KMS-11 (cell line): ENCODE measurements around the gene STARD5.

Source experiments
- H2AFZ ChIP-seq: fragments of 200-600 bp; sonication (generic); 2 replicates; pipeline ENCODE4 v1.6.1; 2016; ENCODE audit warnings: antibody characterized with exemption, mixed run types, low read depth
- H3K27ac ChIP-seq: fragments of 200-600 bp; sonication (generic); 2 replicates; pipeline ENCODE4 v1.6.1; 2016; ENCODE audit warnings: mild to moderate bottlenecking, mixed run types
- H3K27me3 ChIP-seq: fragments of 200-600 bp; sonication (generic); 2 replicates; pipeline ENCODE4 v1.6.1; 2017; ENCODE audit warnings: mild to moderate bottlenecking, low read depth, mixed run types, moderate library complexity; ENCODE audit not compliant: insufficient read depth
- H3K36me3 ChIP-seq: fragments of 200-600 bp; sonication (generic); 2 replicates; pipeline ENCODE4 v1.6.1; 2017; ENCODE audit warnings: mild to moderate bottlenecking, mixed run types; ENCODE audit not compliant: insufficient read depth
- H3K4me1 ChIP-seq: fragments of 200-600 bp; sonication (generic); 2 replicates; pipeline ENCODE4 v1.6.1; 2016; ENCODE audit warnings: mild to moderate bottlenecking, low read depth, mixed run types; ENCODE audit not compliant: poor library complexity, severe bottlenecking
- H3K4me2 ChIP-seq: fragments of 200-600 bp; sonication (generic); 2 replicates; pipeline ENCODE4 v1.7.0; 2016; ENCODE audit warnings: mild to moderate bottlenecking, mixed run types
- H3K4me3 ChIP-seq: fragments of 200-600 bp; sonication (generic); IDR thresholded peaks from 2 replicates; pipeline ENCODE4 v1.6.1; 2017; ENCODE audit warnings: low read depth, low read length, mixed read lengths; ENCODE audit not compliant: insufficient read depth
- H3K79me2 ChIP-seq: fragments of 200-600 bp; sonication (generic); 2 replicates; pipeline ENCODE4 v1.6.1; 2016; ENCODE audit warnings: low read depth, mixed run types; ENCODE audit not compliant: insufficient read depth
- H3K9ac ChIP-seq: fragments of 200-600 bp; sonication (generic); 2 replicates; pipeline ENCODE4 v1.6.1; 2016; ENCODE audit warnings: mild to moderate bottlenecking, mixed run types
- H4K20me1 ChIP-seq: fragments of 200-600 bp; sonication (generic); 2 replicates; pipeline ENCODE4 v1.6.1; 2016; ENCODE audit warnings: mild to moderate bottlenecking, mixed run types; ENCODE audit not compliant: insufficient read depth
- CTCF ChIP-seq: fragments of 200-600 bp; sonication (generic); conservative IDR thresholded peaks from 2 replicates; pipeline ENCODE4 v1.6.1; 2017; ENCODE audit warnings: low read depth, mild to moderate bottlenecking, antibody characterized with exemption, low read length, moderate library complexity, mixed read lengths

Gene STARD5

GRCh38 chr15:81276967-81277366 is 47.0 kb downstream of the STARD5 start:
- Histone ChIP-seq H3K36me3 (no peaks in the 10 kb centered on the region), H3K79me2 (no peaks in the 10 kb centered on the region), H4K20me1 (no peaks in the 10 kb centered on the region), H3K4me2 (no peak overlapping the region), H3K9ac (no peak overlapping the region), H2AFZ (no peak overlapping the region), H3K4me3 (no peak overlapping the region), H3K27ac (no peak overlapping the region), H3K27me3 (no peaks in the 10 kb centered on the region), H3K4me1 (peaks cover 23% of the 10 kb centered on the region)
- TF ChIP-seq CTCF, result no peak

- Histone ChIP-seq H3K9ac (no peak overlapping the region), H2AFZ (peak overlapping the region; percentile 13; the same call in 1 of the 2 replicates), H3K4me2 (no peak overlapping the region), H3K36me3 (no peaks in the 10 kb centered on the region), H3K27me3 (no peaks in the 10 kb centered on the region), H3K27ac (no peak overlapping the region), H4K20me1 (no peaks in the 10 kb centered on the region), H3K79me2 (no peaks in the 10 kb centered on the region), H3K4me3 (no peak overlapping the region), H3K4me1 (peaks cover 20% of the 10 kb centered on the region)
- no peak for TF ChIP-seq CTCF
Measured at GRCh38 chr15:81275711-81276392, 48.1 kb downstream of the STARD5 start.

GRCh38 chr15:81274931-81275707 is 48.8 kb downstream of the STARD5 start:
- H2AFZ ChIP-seq, result peak overlapping the region; percentile 13; the same call in 1 of the 2 replicates
- H3K4me2 ChIP-seq, result no peak overlapping the region
- no peak overlapping the region for H3K4me3 ChIP-seq
- TF ChIP-seq CTCF, result peak; percentile 80
- no peak overlapping the region for H3K9ac ChIP-seq
- no peaks in the 10 kb centered on the region for H3K79me2 ChIP-seq
- no peaks in the 10 kb centered on the region for H3K27me3 ChIP-seq
- no peak overlapping the region for H3K27ac ChIP-seq
- no peaks in the 10 kb centered on the region for H4K20me1 ChIP-seq
- no peaks in the 10 kb centered on the region for H3K36me3 ChIP-seq
- peaks cover 15% of the 10 kb centered on the region for H3K4me1 ChIP-seq

GRCh38 chr15:81274255-81274654 is 49.7 kb downstream of the STARD5 start:
- H3K27me3 ChIP-seq, result no peaks in the 10 kb centered on the region
- no peak overlapping the region for H3K27ac ChIP-seq
- H3K36me3 ChIP-seq, result no peaks in the 10 kb centered on the region
- H3K4me2 ChIP-seq, result no peak overlapping the region
- H4K20me1 ChIP-seq, result no peaks in the 10 kb centered on the region
- H3K4me3 ChIP-seq, result no peak overlapping the region
- TF ChIP-seq CTCF, result no peak
- H3K79me2 ChIP-seq, result no peaks in the 10 kb centered on the region
- no peak overlapping the region for H3K9ac ChIP-seq
- no peak overlapping the region for H2AFZ ChIP-seq
- H3K4me1 ChIP-seq, result peaks cover 15% of the 10 kb centered on the region
